Sigmoid colon (tissue), 7 donors: ENCODE results near the gene SLC35A4. TPM values are rescaled to one million over a fixed set of nuclear protein-coding genes. Genes with fewer than 3 reads are reported as not detected.

ENCODE experiments used
- DNase-seq: peaks from one replicate; pipeline ENCODE4 v3.0.0-alpha.2; 2019
- H3K27ac ChIP-seq, 4 donors: fragments of 200-600 bp; sonication (generic); one replicate each; pipeline ENCODE4 v1.5.1; 2016 to 2019; ENCODE audit warnings: mild to moderate bottlenecking in 1 of 4
- H3K27me3 ChIP-seq, 3 donors: fragments of 200-600 bp; sonication (generic); one replicate each; pipeline ENCODE4 v1.5.1; 2019; ENCODE audit warnings: mild to moderate bottlenecking in 1 of 3
- H3K36me3 ChIP-seq, 4 donors: fragments of 200-600 bp; sonication (generic); one replicate each; pipeline ENCODE4 v1.5.1; 2016 to 2019
- H3K4me1 ChIP-seq, 4 donors: fragments of 200-600 bp; sonication (generic); one replicate each; pipeline ENCODE4 v1.5.1; 2017 to 2019
- H3K4me3 ChIP-seq, 4 donors: fragments of 200-600 bp; sonication (generic); one replicate each; pipeline ENCODE4 v1.5.1; 2017 to 2019; ENCODE audit warnings: mild to moderate bottlenecking in 2 of 4, moderate library complexity in 1 of 4
- H3K9me3 ChIP-seq, 4 donors: fragments of 200-600 bp in 3 of 4; sonication (generic) in 3 of 4; one replicate each; pipeline versions ENCODE4 v1.5.1 to v1.6.1; 2013 to 2019
- CTCF ChIP-seq, 4 experiments: fragments of 450-650 bp in 3 of 4; fragments of 200-600 bp in 1 of 4; IDR thresholded peaks; one replicate each; pipeline ENCODE4 v1.5.1; 2016 to 2019; ENCODE audit warnings: antibody characterized with exemption in 4 of 4, mild to moderate bottlenecking in 3 of 4, moderate library complexity in 2 of 4
- EP300 ChIP-seq, 4 donors: sonication (generic); formaldehyde crosslinking; IDR thresholded peaks; one replicate each; pipeline ENCODE4 v1.6.1; 2017; ENCODE audit warnings: antibody characterized with exemption in 4 of 4
- POLR2A ChIP-seq, 2 donors: fragments of 450-650 bp; IDR thresholded peaks; one replicate each; pipeline ENCODE4 v1.6.1; 2016; ENCODE audit warnings: antibody characterized with exemption in 2 of 2, mild to moderate bottlenecking in 2 of 2, moderate library complexity in 2 of 2
- POLR2AphosphoS5 ChIP-seq, 4 donors: sonication (generic); formaldehyde crosslinking; IDR thresholded peaks; one replicate each; pipeline ENCODE4 v1.6.1; 2017; ENCODE audit warnings: antibody characterized with exemption in 4 of 4
- WGBS, 2 donors: extraction: QIAGEN DNeasy Blood & Tissue Kit; methylation state at CpG; one replicate each; pipeline ENCODE4 v1.1.7; 2013; 5-methylcytosine and 5-hydroxymethylcytosine counted together
- intact Hi-C: fragments of 100-400 bp; cut with DNase I; formaldehyde crosslinking; loops from one replicate; pipeline ENCODE4 v1.15.1; 2023
- polyA plus RNA-seq, 3 donors: library from polyadenylated mRNA; stranded (reverse); fragments of 200-250 nt; gene quantifications; one replicate each; pipeline ENCODE4 v1.2.3, GENCODE V29; 2013
- total RNA-seq, 4 donors: library from RNA; depleted of rRNA; stranded (reverse); fragments of >200 nt; gene quantifications; one replicate each; pipeline ENCODE4 v1.1.0, GENCODE V29; 2016
- donor health status: healthy with polysubstance abuse.
- donor health status: Bipolar disorder and iron deficiency.
- donor health status: healthy.

SLC35A4 gene
- total and polyA plus RNA-seq, 7 donors: 14.2 to 101 (median 19.7) TPM

- WGBS, 2 donors: 2 to 9% methylated on average over 6 of the region's 6 CpGs
- intact Hi-C loops: loop anchor here (10.0 kb wide), 1 partner anchor 312 kb away; no protein-coding TSS in a partner anchor
- H3K36me3 ChIP-seq: peaks cover 0 to 32% (median 7%) of the 10 kb centered on the region in 4 donors
- TF ChIP-seq CTCF (IDR thresholded peaks at IDR 0.05): no peak
- TF ChIP-seq POLR2A (IDR thresholded peaks at IDR 0.05): no peak
- TF ChIP-seq POLR2AphosphoS5 (IDR thresholded peaks at IDR 0.05): no peak
- TF ChIP-seq EP300 (IDR thresholded peaks at IDR 0.05): no peak
- no peaks in the 10 kb centered on the region for H3K9me3 ChIP-seq
- peaks cover 0 to 39% (median 29%) of the 10 kb centered on the region in 4 donors for H3K4me1 ChIP-seq
- no peaks in the 10 kb centered on the region for H3K27me3 ChIP-seq
- peak overlapping the region in 3 of 4 donors; percentile 91 to 98 (median 94) for H3K27ac ChIP-seq
- peak overlapping the region; percentile 75 to 83 (median 78) for H3K4me3 ChIP-seq
- no peak for DNase-seq
These were observed 8.2 kb upstream of the SLC35A4 start for GRCh38 chr5:140556438-140556837.

GRCh38 chr5:140557136-140557805 is 7.4 kb upstream of the SLC35A4 start, which contains the start of gene SRA1:
Gene SRA1 (minus strand): TSS chr5:140557473. CDS start chr5:140557452, 21 bp downstream.
- TF ChIP-seq POLR2A (IDR thresholded peaks at IDR 0.05) (peak; percentile 80 to 92), POLR2AphosphoS5 (IDR thresholded peaks at IDR 0.05) (peak; percentile 96 to 99 (median 98)), CTCF (IDR thresholded peaks at IDR 0.05) (no peak), EP300 (IDR thresholded peaks at IDR 0.05) (peak in 2 of 4 donors; percentile 46 to 55)
- Histone ChIP-seq H3K27me3 (no peaks in the 10 kb centered on the region), H3K36me3 (peaks cover 0 to 34% (median 0%) of the 10 kb centered on the region in 4 donors), H3K27ac (peak within 1 kb of the TSS; percentile 82 to 98 (median 92)), H3K4me3 (peak within 1 kb of the TSS; percentile 75 to 83 (median 78)), H3K4me1 (peaks cover 0 to 43% (median 33%) of the 10 kb centered on the region in 4 donors), H3K9me3 (no peaks in the 10 kb centered on the region)
- DNase-seq: peak; percentile 96
- intact Hi-C loops: loop anchor here (10.0 kb wide), 1 partner anchor 312 kb away; no protein-coding TSS in a partner anchor
- WGBS, 2 donors: 1% methylated on average over 46 of the region's 46 CpGs

- Histone ChIP-seq H3K27me3 (no peaks in the 10 kb centered on the region), H3K36me3 (peaks cover 0 to 34% (median 0%) of the 10 kb centered on the region in 4 donors), H3K4me1 (peaks cover 0 to 49% (median 40%) of the 10 kb centered on the region in 4 donors), H3K27ac (peak overlapping the region; percentile 82 to 98 (median 92)), H3K4me3 (no peak overlapping the region), H3K9me3 (no peaks in the 10 kb centered on the region)
- no peak for TF ChIP-seq POLR2A (IDR thresholded peaks at IDR 0.05)
- TF ChIP-seq CTCF (IDR thresholded peaks at IDR 0.05): no peak
- no peak for TF ChIP-seq EP300 (IDR thresholded peaks at IDR 0.05)
- no peak for TF ChIP-seq POLR2AphosphoS5 (IDR thresholded peaks at IDR 0.05)
- peak; percentile 26 for DNase-seq
- WGBS, 2 donors: 82 to 86% methylated on average over 3 of the region's 3 CpGs
- intact Hi-C loops: loop anchor here (10.0 kb wide), 1 partner anchor 313 kb away; no protein-coding TSS in a partner anchor
These were observed 6.7 kb upstream of the SLC35A4 start for GRCh38 chr5:140557965-140558364.

- H3K27ac ChIP-seq: peak overlapping the region in 2 of 4 donors; percentile 82 to 98
- peaks cover 0 to 34% (median 0%) of the 10 kb centered on the region in 4 donors for H3K36me3 ChIP-seq
- H3K4me1 ChIP-seq: peaks cover 0 to 51% (median 46%) of the 10 kb centered on the region in 4 donors
- intact Hi-C loops: loop anchor here (10.0 kb wide), 1 partner anchor 314 kb away; no protein-coding TSS in a partner anchor
- WGBS, 2 donors: 94 to 96% methylated on average over 9 of the region's 9 CpGs
- H3K9me3 ChIP-seq: no peaks in the 10 kb centered on the region
- H3K27me3 ChIP-seq: no peaks in the 10 kb centered on the region
- H3K4me3 ChIP-seq: no peak overlapping the region
- no peak for TF ChIP-seq POLR2AphosphoS5 (IDR thresholded peaks at IDR 0.05)
- no peak for TF ChIP-seq CTCF (IDR thresholded peaks at IDR 0.05)
- TF ChIP-seq POLR2A (IDR thresholded peaks at IDR 0.05): no peak
- TF ChIP-seq EP300 (IDR thresholded peaks at IDR 0.05): no peak
- peak; percentile 60 for DNase-seq
These were observed 6.1 kb upstream of the SLC35A4 start for GRCh38 chr5:140558542-140558941.
